ENCODE results near the gene KAZN.

The KAZN gene

DNA sequence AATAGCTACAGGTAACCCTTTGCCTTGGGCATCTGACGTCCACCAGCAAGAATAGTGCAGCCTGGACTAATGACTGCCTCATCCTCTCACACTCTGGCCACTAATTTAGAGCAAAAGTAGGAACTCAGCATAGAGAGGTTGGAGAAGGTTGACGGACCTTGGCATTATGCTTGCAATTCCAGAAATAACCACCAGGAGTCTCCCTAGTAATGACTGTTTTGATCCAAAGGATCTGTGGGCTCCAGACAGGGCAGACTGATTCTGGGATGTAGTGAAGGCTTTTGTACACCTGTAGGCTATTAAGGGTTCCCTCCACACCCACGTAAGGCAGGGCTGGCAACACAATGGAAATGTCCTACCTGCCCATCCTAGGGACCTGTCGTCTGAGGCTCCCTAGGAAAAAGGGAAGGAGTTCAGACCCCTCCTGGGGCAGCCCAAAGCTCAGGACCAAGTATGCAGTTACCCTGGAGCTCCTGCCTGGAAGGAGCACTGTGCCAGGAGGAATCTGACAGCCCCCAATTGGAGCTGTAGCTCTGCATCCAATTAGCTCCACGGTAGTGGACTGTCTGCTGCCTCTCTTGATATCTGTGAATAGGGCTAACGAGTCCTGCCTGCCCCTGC, 464.1 kb downstream of the KAZN start:
- DNase-seq (ENCODE audit: low read depth): no peak

DNA sequence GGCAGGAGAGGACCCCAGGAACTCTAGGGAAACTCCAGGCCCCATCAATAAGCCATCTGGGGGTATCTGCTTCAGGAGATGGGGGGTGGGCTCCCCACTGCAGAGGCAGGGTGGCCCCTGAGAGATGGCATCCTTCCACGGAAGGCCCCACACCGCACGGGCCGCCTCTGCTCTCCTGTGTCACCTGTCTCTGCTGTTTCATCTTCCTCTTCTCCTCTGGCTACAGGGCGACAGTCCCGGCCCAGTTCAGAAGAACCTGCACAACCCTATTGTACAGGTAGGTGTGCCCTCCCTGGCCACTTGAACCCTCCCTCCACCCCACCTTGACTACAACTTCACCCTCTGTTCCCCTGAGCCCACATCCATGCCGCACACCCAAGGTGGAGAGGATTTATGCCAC, 464.9 kb downstream of the KAZN start:
- DNase-seq (ENCODE audit: low read depth): no peak

DNA sequence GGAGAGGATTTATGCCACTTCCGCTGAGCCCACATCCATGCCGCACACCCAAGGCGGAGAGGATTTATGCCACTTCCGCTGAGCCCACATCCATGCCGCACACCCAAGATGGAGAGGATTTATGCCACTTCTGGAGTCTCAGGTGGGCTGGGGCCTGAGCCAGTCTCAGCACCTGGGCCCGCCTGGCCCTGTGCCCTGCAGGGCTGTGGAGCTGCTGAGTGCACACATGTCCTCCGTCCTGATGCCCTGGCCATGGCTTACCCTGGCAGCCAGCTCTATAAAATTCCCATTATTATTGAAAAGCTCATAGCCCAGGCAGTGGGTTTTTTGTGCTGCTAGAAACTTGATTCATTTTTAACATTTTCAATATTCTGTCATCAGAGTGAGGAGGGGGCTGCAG, 465.3 kb downstream of the KAZN start:
- no peak for DNase-seq (ENCODE audit: low read depth)

DNA sequence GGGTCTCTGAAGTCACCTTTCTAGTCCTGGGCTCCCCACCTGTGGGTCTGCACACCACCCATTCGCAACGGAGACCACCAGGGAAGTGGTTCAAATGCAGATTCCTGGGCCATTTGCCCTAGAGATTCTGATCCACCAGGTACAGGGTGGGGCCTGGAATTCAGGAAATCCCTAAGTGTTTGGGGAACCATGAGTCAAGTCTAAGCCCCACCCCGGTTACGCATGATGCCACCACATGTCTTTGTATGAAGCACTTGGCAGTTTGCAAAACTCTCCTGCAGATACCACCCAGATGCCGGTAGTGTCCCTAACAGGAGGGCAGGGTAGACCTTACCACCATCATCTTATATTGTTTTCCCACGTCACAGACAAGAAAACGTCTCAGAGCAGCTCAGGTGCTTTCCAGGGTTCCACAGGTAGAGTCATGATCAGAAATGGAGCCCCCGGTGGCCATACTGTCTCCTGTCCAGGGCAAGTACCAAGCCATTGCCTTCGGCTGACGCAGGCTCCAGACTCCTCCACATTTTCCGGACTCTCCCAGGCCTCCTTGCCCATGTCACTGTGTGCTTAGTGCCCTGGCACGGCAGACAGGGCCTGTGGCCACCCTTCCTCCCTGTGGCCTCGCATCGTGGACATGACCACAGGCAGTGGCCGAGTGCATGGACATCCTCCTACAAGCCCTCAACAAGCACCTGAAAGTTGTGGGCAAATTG, 465.9 kb downstream of the KAZN start:
- no peak for DNase-seq (ENCODE audit: low read depth)

DNA sequence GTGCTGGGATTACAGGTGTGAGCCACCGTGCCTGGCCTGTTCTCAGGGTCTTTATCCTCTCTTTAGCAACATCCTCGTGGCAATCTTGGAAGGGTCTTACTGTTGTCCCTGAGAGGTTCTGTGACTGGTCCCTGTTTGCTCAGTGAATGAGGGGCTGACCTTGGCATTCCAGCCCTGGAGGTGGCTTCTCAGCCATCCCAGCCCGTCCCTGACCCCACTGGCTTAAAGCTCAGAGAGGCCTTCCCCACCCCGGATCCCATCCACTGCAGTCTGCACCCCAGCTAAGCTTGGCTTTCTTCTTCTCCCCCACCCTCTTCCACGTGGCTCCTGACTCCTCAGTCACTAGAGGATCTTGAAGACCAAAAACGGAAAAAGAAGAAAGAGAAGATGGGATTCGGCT, 466.8 kb downstream of the KAZN start:
- DNase-seq (ENCODE audit: low read depth): no peak

DNA sequence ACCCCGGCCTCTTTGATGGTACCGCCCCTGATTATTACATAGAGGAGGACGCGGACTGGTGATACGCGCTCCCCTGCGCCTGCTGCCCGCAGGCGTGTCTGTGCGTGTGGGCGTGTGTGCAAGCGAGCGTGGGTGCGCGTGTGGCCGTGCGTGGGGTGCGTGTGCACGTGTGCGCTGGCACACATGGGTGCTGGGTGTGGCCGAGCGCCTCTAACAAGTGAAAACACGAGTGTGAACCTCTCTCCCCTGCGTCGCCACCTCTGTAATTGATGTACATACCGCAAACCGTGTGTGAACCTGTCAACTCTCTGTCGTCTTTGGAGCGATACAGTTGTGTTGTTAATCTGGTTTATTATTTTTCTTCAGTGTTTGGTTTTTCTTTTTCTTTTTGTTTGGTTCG, 467.3 kb downstream of the KAZN start:
- no peak for DNase-seq (ENCODE audit: low read depth)

DNA sequence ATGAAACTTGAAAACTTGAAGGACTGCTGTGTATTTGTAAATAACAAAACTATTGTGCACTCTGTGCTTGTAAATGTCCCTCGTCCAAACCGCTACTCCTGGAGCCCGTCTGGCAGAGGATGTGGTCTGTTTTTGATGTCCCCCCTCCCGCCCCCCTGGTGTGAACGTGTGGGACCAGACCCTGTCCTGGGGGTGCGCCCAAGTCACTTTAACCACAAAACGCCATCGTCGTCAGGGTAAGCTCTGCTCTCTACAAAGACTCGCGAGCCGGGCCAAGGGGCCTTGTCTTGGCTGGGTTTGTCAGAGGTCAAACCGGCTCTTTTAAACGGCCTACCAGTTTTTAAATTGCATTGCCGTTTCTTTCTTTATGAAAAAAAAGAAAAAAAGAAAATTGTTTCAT, 467.7 kb downstream of the KAZN start:
- no peak for DNase-seq (ENCODE audit: low read depth)

DNA sequence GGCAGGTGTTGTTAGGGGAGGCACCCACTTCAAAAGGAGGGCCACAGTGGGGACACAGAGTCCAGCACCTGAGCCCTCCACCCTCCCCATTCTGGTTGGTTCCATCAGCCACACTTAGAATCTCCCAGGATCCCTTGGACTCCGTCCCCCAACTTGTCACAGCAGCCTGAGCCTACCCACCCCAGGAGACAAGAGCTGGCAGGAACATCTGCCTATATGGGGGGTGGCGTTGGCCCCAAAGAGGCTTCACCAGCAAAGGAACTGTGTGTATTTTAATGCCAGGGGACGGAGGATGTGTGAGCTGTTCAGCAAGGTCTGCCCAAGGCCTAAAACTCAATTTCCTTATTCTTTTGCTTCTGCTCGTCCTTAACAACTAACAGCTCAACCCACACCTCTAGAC, 468.7 kb downstream of the KAZN start:
- DNase-seq (ENCODE audit: low read depth): no peak

DNA sequence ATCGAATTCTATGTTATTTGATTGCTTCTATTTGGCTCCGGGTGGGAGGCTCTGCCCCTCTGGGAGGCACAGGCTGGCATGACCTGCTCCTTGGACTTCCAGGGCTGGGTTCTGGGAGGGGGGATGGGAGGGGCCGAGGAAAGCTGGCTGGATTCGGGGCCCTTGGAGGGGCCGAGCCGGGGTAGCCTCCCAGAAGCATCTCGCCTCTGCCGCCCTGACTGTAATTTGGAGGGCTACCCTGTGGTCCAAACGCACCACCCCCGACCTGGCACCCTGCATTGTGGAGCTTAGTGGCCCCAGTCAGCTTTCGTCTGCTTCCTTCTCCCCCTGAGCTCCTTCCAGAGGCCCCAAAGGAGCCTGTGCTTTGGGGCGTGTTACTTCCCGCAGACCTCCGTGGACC, 469.7 kb downstream of the KAZN start:
- DNase-seq (ENCODE audit: low read depth): no peak

DNA sequence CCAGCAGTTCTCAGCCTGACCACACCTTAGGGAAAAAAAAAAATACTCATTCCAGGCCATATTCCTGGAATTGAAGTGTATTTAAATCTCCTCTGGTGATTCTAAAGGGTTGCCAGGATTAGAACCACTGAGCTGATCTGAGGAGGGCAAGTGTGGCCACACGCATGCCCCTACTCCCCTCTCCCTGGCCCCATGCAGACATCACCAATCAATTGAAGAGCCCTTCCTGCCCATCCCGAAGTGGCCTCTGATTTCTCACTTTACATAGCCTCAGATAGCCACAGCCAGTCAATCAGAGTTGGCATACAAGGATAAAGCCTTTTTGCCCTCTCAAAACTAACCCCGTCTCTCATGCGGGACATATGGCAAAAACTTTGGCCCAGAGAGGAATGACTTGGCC, 470.5 kb downstream of the KAZN start:
- DNase-seq (ENCODE audit: low read depth): no peak

DNA sequence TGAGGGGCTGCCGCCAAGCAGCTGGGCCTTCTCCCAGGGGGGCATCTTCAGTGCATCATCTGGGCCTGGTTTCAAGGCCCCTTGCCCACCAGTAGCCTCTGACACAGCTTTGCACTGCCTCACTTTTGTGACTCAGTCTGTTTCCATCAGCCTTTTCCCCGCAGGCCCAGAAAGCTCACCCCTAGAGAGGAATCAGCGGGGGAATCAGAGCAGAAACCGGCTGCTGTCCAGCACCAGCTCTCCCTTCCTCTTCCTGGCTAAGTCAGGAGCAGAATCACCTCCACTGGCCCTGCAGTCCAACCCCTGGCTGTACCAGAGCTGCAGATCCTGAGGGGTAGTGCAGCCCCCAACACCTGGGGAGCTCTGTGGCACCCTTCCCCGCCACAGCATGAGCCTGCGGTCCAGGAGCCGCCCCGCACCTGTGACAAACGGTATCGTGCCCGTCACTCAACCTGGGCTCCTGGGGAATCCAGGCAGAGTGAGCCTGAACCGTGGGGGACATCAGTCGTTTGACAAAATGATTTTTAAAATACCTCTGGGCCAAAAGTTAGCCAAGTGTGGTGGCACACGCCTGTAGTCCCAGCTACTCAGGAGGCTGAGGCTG, 471.8 kb downstream of the KAZN start:
- no peak for DNase-seq (ENCODE audit: low read depth)

DNA sequence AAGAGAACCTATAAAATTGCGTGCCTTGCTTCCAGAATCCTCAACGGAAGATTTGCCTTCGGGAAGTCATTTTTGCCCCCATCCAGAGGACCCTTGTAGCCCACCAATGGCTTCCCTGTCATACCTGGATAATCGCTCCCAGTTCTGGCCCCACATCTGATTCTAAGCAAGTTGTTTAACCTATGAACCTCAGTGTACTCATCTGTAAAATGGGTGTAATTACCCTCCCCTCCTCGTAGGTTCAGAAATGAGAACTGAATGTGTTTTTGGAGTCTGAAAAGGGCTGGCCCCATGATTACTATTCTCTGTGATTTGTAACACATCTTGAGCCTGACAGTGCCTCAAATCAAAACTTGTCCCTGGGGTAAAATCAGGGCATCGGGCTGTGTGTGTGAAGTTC, 473.5 kb downstream of the KAZN start:
- DNase-seq (ENCODE audit: low read depth): no peak

DNA sequence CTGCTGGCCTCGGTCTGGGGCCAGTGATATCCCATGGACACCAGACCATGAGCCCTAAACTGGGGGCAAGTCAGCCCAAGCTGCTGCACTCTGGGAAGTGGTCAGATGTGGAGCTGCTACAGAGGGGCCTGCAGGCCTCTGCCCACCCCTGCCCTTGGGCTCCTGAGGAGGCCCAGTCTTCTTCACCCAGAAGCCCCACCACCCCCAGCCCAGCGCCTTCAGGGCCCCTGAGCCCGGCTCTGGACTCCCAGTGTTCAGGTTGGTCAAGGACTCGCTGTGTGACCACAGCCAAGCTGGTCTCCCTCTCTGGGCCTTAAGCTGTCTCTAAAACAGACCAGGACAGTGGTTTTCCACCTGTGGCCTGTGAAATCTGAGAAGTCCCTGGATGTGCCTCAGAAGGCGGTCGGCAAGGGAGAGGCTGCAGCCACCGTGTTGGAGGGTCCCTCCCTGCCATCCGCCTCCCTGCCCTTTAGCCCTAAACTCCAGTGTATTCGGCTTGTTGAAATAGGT, 475.4 kb downstream of the KAZN start:
- no peak for DNase-seq (ENCODE audit: low read depth)

DNA sequence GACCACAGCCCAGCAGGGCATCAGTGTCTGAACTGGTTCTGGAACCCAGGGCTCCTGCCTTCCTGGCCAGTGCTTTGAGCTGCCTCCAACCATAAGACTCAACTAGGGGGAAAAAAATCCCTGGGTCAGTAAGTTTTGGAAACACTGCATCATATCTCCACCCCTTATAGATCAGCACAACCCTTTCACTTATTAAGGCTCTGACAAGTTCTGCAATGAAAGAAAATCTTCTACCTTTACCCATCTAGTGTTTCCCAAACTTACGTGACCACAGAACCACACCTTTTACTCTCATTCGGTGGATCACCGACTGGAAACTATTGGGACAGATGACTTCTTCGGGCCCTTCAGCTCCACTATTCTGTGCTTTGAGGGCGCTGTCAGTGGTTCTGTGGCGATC, 476.7 kb downstream of the KAZN start:
- DNase-seq (ENCODE audit: low read depth): no peak

DNA sequence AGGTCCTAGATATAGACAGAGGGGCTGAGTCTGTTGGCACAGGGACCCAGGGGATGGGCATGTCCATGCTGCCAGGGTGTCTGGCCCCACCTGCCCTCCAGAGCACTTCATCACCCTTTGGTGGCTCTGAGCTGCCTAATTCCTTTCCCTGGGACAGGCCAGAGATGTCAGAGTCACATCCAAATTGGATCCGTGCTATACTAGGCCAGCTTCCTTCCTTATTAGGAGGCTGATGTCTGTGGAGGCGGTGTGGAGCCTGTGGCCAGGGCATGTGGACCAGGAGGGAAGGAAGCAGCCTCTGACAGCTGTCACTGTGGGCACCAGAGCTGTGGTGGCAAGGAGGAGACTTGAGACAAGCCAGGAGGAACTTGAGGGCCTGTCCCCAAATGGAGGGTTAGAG, 477.3 kb downstream of the KAZN start:
- DNase-seq (ENCODE audit: low read depth): no peak

DNA sequence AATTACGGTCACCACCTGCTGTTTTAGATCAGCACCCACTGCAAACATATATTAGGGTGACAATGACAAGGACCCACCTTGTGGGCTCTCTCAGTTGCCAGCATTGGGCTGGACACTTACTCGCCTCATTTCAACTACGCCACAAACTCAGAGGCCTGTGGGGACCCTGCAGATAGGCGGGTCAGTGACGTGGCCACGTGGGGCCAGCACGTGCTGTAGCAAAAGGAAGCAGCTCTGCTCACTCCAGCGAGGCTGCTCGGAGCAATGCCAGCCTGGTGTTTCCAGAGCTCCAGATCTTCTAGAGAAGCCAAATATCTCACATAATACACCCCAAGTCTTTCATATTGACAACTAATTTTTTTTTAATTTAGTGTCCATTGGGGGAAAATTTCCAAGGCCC, 478.3 kb downstream of the KAZN start:
- DNase-seq (ENCODE audit: low read depth): no peak

DNA sequence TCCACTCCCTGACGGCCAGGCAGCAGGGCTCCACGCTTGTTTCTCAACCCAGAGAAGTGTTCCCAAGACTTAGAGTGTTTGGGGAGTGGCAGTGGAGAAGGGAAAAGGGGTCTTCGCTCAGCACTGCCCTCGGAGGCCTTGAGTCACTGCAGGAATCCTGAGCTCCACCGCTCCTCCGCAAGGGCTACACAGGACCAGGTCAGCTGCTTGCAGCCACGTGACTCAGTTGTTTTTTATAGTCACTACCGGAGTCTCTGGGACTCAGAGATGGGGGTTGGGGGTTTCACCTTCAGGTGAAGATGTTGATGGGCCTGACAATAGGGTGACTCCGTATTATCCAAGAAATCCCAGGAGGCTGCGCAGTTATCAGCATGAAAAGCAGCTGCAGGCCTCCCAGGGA, 478.9 kb downstream of the KAZN start:
- no peak for DNase-seq (ENCODE audit: low read depth)

DNA sequence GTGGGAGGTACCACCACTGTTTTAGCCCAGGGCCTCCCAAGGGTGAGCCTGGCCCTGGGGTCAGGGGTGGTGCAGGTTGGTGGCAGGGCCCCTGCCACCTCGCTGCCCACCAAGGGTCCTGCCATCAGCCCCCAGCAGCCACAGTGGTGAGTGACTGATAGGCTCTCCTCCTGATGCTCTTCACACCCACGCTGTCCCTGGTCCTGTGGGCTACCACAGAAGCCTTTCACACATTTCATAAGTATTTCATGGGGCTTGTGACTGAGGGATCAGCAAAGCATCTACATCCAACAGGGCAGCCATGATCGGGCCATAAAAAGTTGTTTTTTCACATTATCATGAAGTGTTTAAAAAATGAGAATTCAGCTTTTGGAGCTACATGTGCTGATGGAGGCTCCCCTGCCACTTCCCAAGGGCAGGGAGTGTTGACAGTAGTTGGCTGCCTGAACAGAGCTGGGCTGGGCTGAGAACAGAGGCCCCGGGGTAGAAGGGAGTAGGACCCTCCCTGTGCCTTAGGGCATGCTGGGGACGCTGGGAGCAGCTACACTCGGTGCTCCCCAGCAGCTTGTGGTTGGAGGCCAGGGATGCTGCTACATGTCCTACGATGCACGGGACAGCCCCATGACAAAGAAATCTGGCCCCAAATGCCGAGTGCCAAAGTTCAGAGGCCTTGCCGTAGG, 482.0 kb downstream of the KAZN start:
- DNase-seq (ENCODE audit: low read depth): no peak

DNA sequence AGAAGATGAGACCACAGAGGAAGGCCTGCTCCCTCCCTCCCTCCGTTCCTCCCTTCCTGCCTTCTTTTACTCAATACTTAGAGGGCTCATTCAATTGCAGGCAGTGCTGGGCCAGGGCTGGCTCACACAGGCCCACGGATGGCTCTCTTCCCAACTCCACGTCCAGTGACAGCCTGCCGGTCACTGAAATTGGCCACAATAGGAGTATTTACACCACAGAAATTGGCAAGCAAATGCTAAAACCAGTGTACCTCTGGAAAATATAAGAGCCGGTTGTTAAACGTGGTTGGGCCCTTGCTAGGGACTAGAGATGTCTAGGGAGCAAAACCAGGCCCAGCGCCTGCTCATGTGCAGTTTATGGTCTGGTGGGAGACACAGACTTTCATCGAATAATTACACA, 482.6 kb downstream of the KAZN start:
- no peak for DNase-seq (ENCODE audit: low read depth)

DNA sequence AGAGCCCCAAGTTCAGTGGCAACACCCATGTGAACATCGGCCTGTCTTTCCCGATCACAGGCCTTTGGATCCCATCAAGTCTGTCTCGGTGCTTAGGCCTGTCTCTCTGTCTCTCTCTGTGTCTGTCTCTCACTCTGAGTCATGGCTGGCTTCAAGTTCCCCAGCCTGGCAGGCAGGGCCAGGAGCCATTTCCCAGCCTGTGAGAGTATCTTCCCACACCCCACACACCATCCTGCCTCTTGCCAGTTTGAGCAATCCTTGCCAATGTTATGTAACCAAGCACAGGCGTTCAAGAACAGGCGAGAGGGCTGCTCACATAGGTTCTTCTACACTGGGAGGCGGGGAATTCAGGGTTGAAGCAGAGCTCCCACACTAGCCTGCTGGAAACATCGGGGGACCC, 485.1 kb downstream of the KAZN start:
- peak; percentile 9 for DNase-seq (ENCODE audit: low read depth)

DNA sequence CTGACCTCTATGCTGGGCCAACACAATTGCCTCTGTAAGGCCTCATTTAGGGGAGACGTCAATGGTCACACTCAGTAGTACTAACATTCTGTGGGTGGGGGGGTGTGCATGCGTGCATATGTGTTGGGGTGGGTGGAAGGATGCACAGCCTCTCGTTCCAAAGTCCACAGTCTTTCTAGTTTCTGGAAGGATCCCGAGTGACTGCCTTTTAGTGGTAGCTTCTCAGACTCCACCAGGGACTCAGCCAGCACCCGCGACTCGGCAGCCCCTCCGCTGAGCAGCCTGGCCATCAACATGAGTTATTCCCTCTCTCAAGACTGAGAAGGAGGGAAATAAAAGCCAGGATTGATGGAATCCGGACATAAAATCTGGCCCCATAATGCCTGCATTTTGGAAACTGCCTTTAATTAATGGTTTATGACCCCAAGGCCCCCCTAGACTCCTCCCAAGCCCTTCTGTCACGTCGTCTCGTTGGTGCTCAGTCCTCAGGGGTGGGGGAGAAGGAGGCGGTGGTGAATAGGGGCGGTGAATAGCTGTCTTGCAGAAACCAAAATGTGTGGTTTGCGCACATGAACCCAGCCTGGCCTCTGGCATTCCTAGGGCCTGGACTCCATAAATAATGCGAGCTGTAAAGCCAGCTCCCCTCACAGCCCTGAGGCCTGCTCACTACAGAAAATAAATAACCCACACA, 489.9 kb downstream of the KAZN start:
- peak; percentile 16 for DNase-seq (ENCODE audit: low read depth)

DNA sequence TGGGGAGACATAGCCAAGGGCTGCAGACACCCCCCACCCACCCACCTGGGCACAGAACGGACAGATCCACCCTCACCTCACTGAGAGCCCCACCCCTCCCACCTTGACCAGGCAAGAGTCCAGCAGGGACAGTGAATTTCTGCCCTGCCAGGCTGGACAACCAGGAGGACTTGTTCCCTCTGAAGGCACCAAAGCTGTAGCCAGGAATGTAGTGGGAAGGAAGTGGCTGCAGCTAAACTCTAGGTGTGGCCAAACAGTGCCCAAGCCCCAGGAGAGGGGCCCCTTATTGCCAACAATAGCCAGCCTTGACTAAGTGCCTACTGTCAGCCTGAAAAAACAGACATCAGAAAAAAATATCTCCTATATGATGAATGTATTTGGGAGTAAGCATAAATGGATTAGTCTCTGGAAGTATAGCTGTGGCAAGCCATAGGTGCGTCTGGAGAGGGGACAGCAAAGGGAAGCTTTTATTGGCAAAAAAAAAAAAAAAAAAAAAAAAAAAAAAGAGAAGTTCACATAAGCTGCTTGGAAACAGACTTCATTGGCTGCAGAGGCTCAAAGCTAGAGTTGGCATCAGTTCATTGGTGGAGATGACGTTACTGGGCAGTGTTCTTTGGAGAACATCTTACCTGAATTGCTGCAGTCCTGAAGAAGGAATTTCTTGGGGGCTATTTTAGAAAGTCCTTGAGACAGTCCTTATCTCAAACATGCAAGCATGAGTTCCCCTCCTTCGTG, 490.9 kb downstream of the KAZN start:
- peak; percentile 17 for DNase-seq (ENCODE audit: low read depth)
